Endodermal cell (in vitro differentiated cells): ENCODE results near the gene OGG1. TPM values are rescaled to one million over a fixed set of nuclear protein-coding genes. Genes with fewer than 3 reads are reported as not detected.
A peak's percentile ranks its signal among the peaks of the same experiment; 100 is the strongest.

Source experiments
- DNase-seq: peaks from one replicate; pipeline ENCODE4 v3.0.0-alpha.2; 2017
- H3K27ac ChIP-seq: 2 replicates; pipeline ENCODE4 v1.5.1; 2013; ENCODE audit warnings: mild to moderate bottlenecking, low read depth, low read length, moderate library complexity
- H3K27me3 ChIP-seq: 2 replicates; pipeline ENCODE4 v1.6.1; 2013; ENCODE audit warnings: mild to moderate bottlenecking, low read length, moderate library complexity; ENCODE audit not compliant: insufficient read depth, control insufficient read depth, poor library complexity, severe bottlenecking
- H3K36me3 ChIP-seq: 2 replicates; pipeline ENCODE4 v1.7.0; 2013; ENCODE audit warnings: mild to moderate bottlenecking, low read length, moderate library complexity; ENCODE audit not compliant: control insufficient read depth, insufficient read depth
- H3K4me1 ChIP-seq: one replicate; pipeline ENCODE4 v1.7.0; 2013; ENCODE audit warnings: low read length; ENCODE audit not compliant: control insufficient read depth, insufficient read depth
- H3K4me3 ChIP-seq: 2 replicates; pipeline ENCODE4 v1.5.1; 2013; ENCODE audit warnings: mild to moderate bottlenecking, low read length, moderate library complexity
- H3K9ac ChIP-seq: 2 replicates; pipeline ENCODE4 v1.6.1; 2013; ENCODE audit warnings: mild to moderate bottlenecking, low read length, moderate library complexity; ENCODE audit not compliant: poor library complexity, severe bottlenecking; ENCODE audit errors: extremely low read depth
- H3K9me3 ChIP-seq: 2 replicates; pipeline ENCODE4 v1.6.1; 2013; ENCODE audit warnings: mild to moderate bottlenecking, low read length, moderate library complexity; ENCODE audit not compliant: control insufficient read depth
- H3K27ac Mint-ChIP-seq: 2 replicates; pipeline ENCODE4 v1.8.0; 2020; ENCODE audit warnings: mixed read lengths
- H3K27me3 Mint-ChIP-seq: 2 replicates; pipeline ENCODE4 v1.8.0; 2021; ENCODE audit warnings: mild to moderate bottlenecking, mixed read lengths; ENCODE audit not compliant: insufficient read depth
- H3K36me3 Mint-ChIP-seq: 2 replicates; pipeline ENCODE4 v1.8.0; 2020; ENCODE audit warnings: low read depth, mixed read lengths
- H3K4me1 Mint-ChIP-seq: 2 replicates; pipeline ENCODE4 v1.8.0; 2020; ENCODE audit warnings: mixed read lengths
- H3K4me3 Mint-ChIP-seq: 2 replicates; pipeline ENCODE4 v1.8.0; 2020; ENCODE audit warnings: mild to moderate bottlenecking, moderate library complexity, mixed read lengths
- H3K9me3 Mint-ChIP-seq: 2 replicates; pipeline ENCODE4 v1.8.0; 2020; ENCODE audit warnings: mild to moderate bottlenecking, mixed read lengths
- CTCF ChIP-seq: fragments of 200-600 bp; sonication (generic); conservative IDR thresholded peaks from 2 replicates; pipeline ENCODE4 v1.5.0; 2021; ENCODE audit warnings: antibody characterized with exemption, mild to moderate bottlenecking
- WGBS, 2 experiments: methylation state at CpG; one replicate each; pipeline versions ENCODE4 v1.1.5 to v1.1.7; 2013; ENCODE audit warnings: missing lambda C conversion rate in 2 of 2, mixed read lengths in 1 of 2; ENCODE audit not compliant: insufficient coverage in 1 of 2, insufficient read length in 1 of 2; 5-methylcytosine and 5-hydroxymethylcytosine counted together
- total RNA-seq, 2 donors: library from RNA; stranded (reverse); fragmentation: NEBNext Ultra II Directional in 1 of 2; extraction: Animal tissue kit (Norgen Biotek cat#: 25700) in 1 of 2; gene quantifications; 2 replicates in 1 of 2; 3 replicates in 1 of 2; pipeline ENCODE4 v1.2.1, GENCODE V29; 2021

OGG1 gene
- total RNA-seq, 2 donors from 2014 or later: 28.6 to 34.0 TPM

GRCh38 chr3:9761919-9762318 is 12.2 kb downstream of the OGG1 start:
- Histone ChIP-seq H3K36me3 (peaks cover 27% of the 10 kb centered on the region), H3K4me1 (no peaks in the 10 kb centered on the region), H3K9me3 (no peaks in the 10 kb centered on the region), H3K4me3 (no peak overlapping the region), H3K27me3 (no peaks in the 10 kb centered on the region), H3K27ac (no peak overlapping the region), H3K9ac (no peak overlapping the region)
- 92 to 95% methylated on average over 5 of the region's 5 CpGs for WGBS, 2 experiments
- Mint-ChIP-seq H3K27ac (no peak overlapping the region), H3K27me3 (peaks cover under 1% of the 10 kb centered on the region), H3K9me3 (no peaks in the 10 kb centered on the region), H3K4me3 (no peak overlapping the region), H3K36me3 (peaks cover 32% of the 10 kb centered on the region), H3K4me1 (no peaks in the 10 kb centered on the region)
- DNase-seq: no peak
- TF ChIP-seq CTCF: no peak

GRCh38 chr3:9762871-9763270 is 13.1 kb downstream of the OGG1 start:
- no peak overlapping the region for H3K4me3 Mint-ChIP-seq
- Histone ChIP-seq H3K27me3 (no peaks in the 10 kb centered on the region), H3K4me3 (no peak overlapping the region), H3K27ac (no peak overlapping the region), H3K36me3 (peaks cover 24% of the 10 kb centered on the region), H3K4me1 (no peaks in the 10 kb centered on the region), H3K9me3 (no peaks in the 10 kb centered on the region), H3K9ac (no peak overlapping the region)
- H3K4me1 Mint-ChIP-seq: no peaks in the 10 kb centered on the region
- H3K27me3 Mint-ChIP-seq: peaks cover 8% of the 10 kb centered on the region
- peaks cover 29% of the 10 kb centered on the region for H3K36me3 Mint-ChIP-seq
- H3K9me3 Mint-ChIP-seq: no peaks in the 10 kb centered on the region
- WGBS, 2 experiments: 93 to 94% methylated on average over 2 to 8 of the region's 8 CpGs
- DNase-seq: no peak
- H3K27ac Mint-ChIP-seq: no peak overlapping the region
- TF ChIP-seq CTCF: no peak

GRCh38 chr3:9765865-9766264 is 16.1 kb downstream of the OGG1 start:
- peaks cover 6% of the 10 kb centered on the region for H3K4me1 Mint-ChIP-seq
- Histone ChIP-seq H3K9me3 (no peaks in the 10 kb centered on the region), H3K27ac (no peak overlapping the region), H3K36me3 (peaks cover 9% of the 10 kb centered on the region), H3K4me3 (no peak overlapping the region), H3K9ac (no peak overlapping the region), H3K27me3 (no peaks in the 10 kb centered on the region), H3K4me1 (no peaks in the 10 kb centered on the region)
- H3K4me3 Mint-ChIP-seq: no peak overlapping the region
- peaks cover 7% of the 10 kb centered on the region for H3K36me3 Mint-ChIP-seq
- peak; percentile 76 for DNase-seq
- H3K27ac Mint-ChIP-seq: no peak overlapping the region
- no peaks in the 10 kb centered on the region for H3K9me3 Mint-ChIP-seq
- peaks cover 25% of the 10 kb centered on the region for H3K27me3 Mint-ChIP-seq
- 83 to 88% methylated on average over 1 to 4 of the region's 4 CpGs for WGBS, 2 experiments
- no peak for TF ChIP-seq CTCF
